Measurements from ENCODE around the gene FOXP1.

FOXP1 gene

GRCh38 chr3:71564361-71564760 lies 19.2 kb downstream of the FOXP1 start:
- no peak for DNase-seq (ENCODE audit: low read depth)

- no peak for DNase-seq (ENCODE audit: low read depth)
These were observed 19.7 kb downstream of the FOXP1 start for GRCh38 chr3:71563827-71564226.

- DNase-seq (ENCODE audit: low read depth): no peak
These were observed 20.6 kb downstream of the FOXP1 start for GRCh38 chr3:71562938-71563337.

GRCh38 chr3:71560665-71561064 lies 22.9 kb downstream of the FOXP1 start:
- no peak for DNase-seq (ENCODE audit: low read depth)

GRCh38 chr3:71559578-71560162 lies 23.9 kb downstream of the FOXP1 start:
- no peak for DNase-seq (ENCODE audit: low read depth)

- DNase-seq (ENCODE audit: low read depth): no peak
These were observed 24.5 kb downstream of the FOXP1 start for GRCh38 chr3:71559021-71559420.

GRCh38 chr3:71554649-71555048 lies 28.9 kb downstream of the FOXP1 start:
- no peak for DNase-seq (ENCODE audit: low read depth)

GRCh38 chr3:71551311-71551919 lies 32.1 kb downstream of the FOXP1 start:
- no peak for DNase-seq (ENCODE audit: low read depth)

GRCh38 chr3:71549951-71550350 lies 33.6 kb downstream of the FOXP1 start:
- no peak for DNase-seq (ENCODE audit: low read depth)

- DNase-seq (ENCODE audit: low read depth): no peak
These were observed 34.7 kb downstream of the FOXP1 start for GRCh38 chr3:71548705-71549384.

GRCh38 chr3:71547249-71548198 lies 36.0 kb downstream of the FOXP1 start:
- no peak for DNase-seq (ENCODE audit: low read depth)

GRCh38 chr3:71546821-71547220 lies 36.7 kb downstream of the FOXP1 start:
- no peak for DNase-seq (ENCODE audit: low read depth)

GRCh38 chr3:71545330-71545729 lies 38.2 kb downstream of the FOXP1 start:
- no peak for DNase-seq (ENCODE audit: low read depth)

GRCh38 chr3:71543371-71544016 lies 40.0 kb downstream of the FOXP1 start:
- no peak for DNase-seq (ENCODE audit: low read depth)

- no peak for DNase-seq (ENCODE audit: low read depth)
These were observed 40.8 kb downstream of the FOXP1 start for GRCh38 chr3:71542521-71543370.

GRCh38 chr3:71541313-71541712 lies 42.2 kb downstream of the FOXP1 start:
- no peak for DNase-seq (ENCODE audit: low read depth)

- DNase-seq (ENCODE audit: low read depth): no peak
These were observed 46.3 kb downstream of the FOXP1 start for GRCh38 chr3:71537211-71537611.

- no peak for DNase-seq (ENCODE audit: low read depth)
These were observed 47.1 kb downstream of the FOXP1 start for GRCh38 chr3:71536376-71536965.

GRCh38 chr3:71533588-71533987 lies 49.9 kb downstream of the FOXP1 start:
- DNase-seq (ENCODE audit: low read depth): no peak

- no peak for DNase-seq (ENCODE audit: low read depth)
These were observed 50.7 kb downstream of the FOXP1 start for GRCh38 chr3:71532639-71533395.

All from stimulated activated CD8-positive, alpha-beta memory T cell treated with anti-CD3 and anti-CD28 coated beads, Interleukin-12 subunit alpha, Interleukin-12 subunit beta, amount 100 ng/mL, for 1 hour (primary cell).